Measurements from ENCODE around the gene IFT20.
A peak's percentile ranks its signal among the peaks of the same experiment; 100 is the strongest.

Gene IFT20

DNA sequence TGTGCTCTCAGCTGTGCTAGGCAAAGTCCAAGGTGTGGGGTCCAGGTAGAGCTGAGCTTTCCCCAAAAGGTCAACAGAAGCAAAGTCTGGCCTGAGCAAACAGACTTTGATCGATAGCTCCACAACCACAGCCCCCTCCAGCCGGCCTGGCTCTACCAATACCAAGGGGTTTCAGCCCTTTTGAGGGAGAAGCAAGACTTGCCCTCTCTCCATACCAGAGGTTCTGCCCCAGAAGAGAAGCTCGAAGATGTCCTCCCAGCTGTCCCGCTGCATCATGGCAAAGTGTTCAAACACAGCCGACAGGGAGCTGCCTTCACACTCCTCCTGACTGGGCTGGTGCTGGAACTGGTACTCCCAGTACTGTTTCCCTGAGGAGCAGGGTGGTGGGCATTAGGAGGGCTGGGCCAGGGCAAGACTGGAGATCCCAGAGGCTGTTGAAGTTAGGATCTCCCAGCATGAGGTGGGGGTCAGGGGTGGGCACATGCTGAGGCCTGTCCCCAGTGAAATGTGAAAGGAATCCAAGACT, 33.1 kb upstream of the IFT20 start:
- TF ChIP-seq CTCF (conservative IDR thresholded peaks at IDR 0.05; ENCODE audit: control insufficient read depth, insufficient read depth, low read depth, low read length): no peak
- no peak overlapping the region for H3K4me3 ChIP-seq (ENCODE audit: control insufficient read depth, low read depth, low read length)
- DNase-seq (ENCODE audit: low read depth): no peak

GRCh38 chr17:28367641-28368305, 32.5 kb upstream of the IFT20 start:
- no peak for TF ChIP-seq CTCF (conservative IDR thresholded peaks at IDR 0.05; ENCODE audit: control insufficient read depth, insufficient read depth, low read depth, low read length)
- no peak overlapping the region for H3K4me3 ChIP-seq (ENCODE audit: control insufficient read depth, low read depth, low read length)
- DNase-seq (ENCODE audit: low read depth): no peak

DNA sequence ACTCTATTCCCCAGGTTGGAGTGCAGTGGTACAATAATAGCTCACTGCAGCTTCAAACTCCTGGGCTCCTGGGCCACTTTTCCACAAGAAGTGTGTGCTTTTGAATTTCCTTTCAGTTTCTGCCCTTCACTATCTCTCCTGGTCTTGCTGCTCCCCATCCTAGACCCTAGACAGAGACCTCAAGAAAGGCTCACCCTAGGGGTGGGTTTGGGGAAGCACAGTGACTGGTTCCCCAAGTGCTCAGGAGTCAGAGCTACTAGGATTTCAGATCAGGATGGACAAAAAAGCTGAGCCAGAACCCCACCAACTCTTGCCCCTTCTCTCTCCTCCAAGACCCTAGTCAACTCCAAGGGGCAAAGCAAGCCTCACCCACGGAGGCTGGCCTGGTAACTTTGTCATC, 31.3 kb upstream of the IFT20 start:
- TF ChIP-seq CTCF (conservative IDR thresholded peaks at IDR 0.05; ENCODE audit: control insufficient read depth, insufficient read depth, low read depth, low read length): peak; percentile 1
- no peak for DNase-seq (ENCODE audit: low read depth)
- H3K4me3 ChIP-seq (ENCODE audit: control insufficient read depth, low read depth, low read length): no peak overlapping the region

DNA sequence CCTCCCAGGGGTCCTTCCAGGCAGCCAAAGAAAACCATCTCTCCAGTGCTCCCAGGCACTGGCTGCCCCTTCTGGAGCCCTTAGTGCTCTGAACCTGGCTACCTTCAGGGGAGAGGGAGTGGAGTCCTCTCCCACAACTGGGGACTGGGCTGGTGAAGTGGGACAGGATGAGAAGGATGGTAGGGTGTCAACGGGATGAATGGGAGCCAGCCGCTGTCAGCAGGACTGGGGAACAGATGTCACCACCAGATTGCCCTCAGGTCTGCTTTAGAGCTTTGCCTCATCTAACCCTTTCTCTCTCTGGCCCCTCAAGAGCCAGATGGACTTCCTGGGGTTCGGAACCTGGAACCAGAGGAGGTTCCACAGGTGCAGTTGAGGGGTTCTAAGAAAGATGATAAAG, 30.2 kb upstream of the IFT20 start:
- no peak overlapping the region for H3K4me3 ChIP-seq (ENCODE audit: control insufficient read depth, low read depth, low read length)
- no peak for DNase-seq (ENCODE audit: low read depth)
- TF ChIP-seq CTCF (conservative IDR thresholded peaks at IDR 0.05; ENCODE audit: control insufficient read depth, insufficient read depth, low read depth, low read length): no peak

GRCh38 chr17:28364665-28365363, 29.5 kb upstream of the IFT20 start, which contains the start of gene SEBOX:
Gene SEBOX (minus strand): TSS chr17:28365199. CDS start chr17:28365151, 48 bp downstream.
- TF ChIP-seq CTCF (conservative IDR thresholded peaks at IDR 0.05; ENCODE audit: control insufficient read depth, insufficient read depth, low read depth, low read length): no peak
- no peak for DNase-seq (ENCODE audit: low read depth)
- H3K4me3 ChIP-seq (ENCODE audit: control insufficient read depth, low read depth, low read length): no peak within 1 kb of the TSS

- H3K4me3 ChIP-seq (ENCODE audit: control insufficient read depth, low read depth, low read length): no peak overlapping the region
- TF ChIP-seq CTCF (conservative IDR thresholded peaks at IDR 0.05; ENCODE audit: control insufficient read depth, insufficient read depth, low read depth, low read length): no peak
- no peak for DNase-seq (ENCODE audit: low read depth)
These were observed 28.7 kb upstream of the IFT20 start for GRCh38 chr17:28363776-28364650.
